ENCODE measurements around the gene PGBD4. TPM values are rescaled to one million over a fixed set of nuclear protein-coding genes. Genes with fewer than 3 reads are reported as not detected.

PGBD4 gene
- total and polyA plus RNA-seq, 10 donors, result 1.4 to 3.1 (median 1.8) TPM

DNA sequence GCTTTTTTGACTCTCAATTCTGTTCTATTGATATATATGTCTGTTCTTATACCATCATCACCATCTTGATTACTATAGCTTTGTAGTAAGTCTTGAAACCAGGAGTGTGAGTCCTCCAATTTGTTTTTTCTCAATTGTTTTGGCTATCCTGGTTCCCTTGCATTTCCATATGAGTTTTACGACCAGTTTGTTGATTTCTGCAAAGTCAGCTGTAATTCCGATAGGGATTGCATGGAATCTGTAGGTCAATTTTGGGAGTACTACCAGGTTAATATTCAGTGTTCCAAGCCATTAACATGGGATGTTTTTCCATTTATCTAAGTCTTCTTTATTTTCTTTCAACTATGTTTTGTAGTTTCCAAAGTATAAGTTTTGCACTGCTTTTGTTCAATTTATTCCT lies 27.0 kb downstream of the PGBD4 start:
- WGBS, 5 donors, result 47 to 50% (median 50%) methylated on average over 2 of the region's 2 CpGs
- no peaks in the 10 kb centered on the region for H3K4me1 ChIP-seq
- H3K27ac ChIP-seq, result no peak overlapping the region
- no peak for TF ChIP-seq POLR2A (IDR thresholded peaks at IDR 0.05)
- TF ChIP-seq, protein P1, sequence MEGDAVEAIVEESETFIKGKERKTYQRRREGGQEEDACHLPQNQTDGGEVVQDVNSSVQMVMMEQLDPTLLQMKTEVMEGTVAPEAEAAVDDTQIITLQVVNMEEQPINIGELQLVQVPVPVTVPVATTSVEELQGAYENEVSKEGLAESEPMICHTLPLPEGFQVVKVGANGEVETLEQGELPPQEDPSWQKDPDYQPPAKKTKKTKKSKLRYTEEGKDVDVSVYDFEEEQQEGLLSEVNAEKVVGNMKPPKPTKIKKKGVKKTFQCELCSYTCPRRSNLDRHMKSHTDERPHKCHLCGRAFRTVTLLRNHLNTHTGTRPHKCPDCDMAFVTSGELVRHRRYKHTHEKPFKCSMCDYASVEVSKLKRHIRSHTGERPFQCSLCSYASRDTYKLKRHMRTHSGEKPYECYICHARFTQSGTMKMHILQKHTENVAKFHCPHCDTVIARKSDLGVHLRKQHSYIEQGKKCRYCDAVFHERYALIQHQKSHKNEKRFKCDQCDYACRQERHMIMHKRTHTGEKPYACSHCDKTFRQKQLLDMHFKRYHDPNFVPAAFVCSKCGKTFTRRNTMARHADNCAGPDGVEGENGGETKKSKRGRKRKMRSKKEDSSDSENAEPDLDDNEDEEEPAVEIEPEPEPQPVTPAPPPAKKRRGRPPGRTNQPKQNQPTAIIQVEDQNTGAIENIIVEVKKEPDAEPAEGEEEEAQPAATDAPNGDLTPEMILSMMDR (IDR thresholded peaks at IDR 0.05 in 8 of 11, conservative IDR thresholded peaks at IDR 0.05 in 3 of 11), result no peak
- TF ChIP-seq POLR2AphosphoS5 (IDR thresholded peaks at IDR 0.05), result no peak
- no peak overlapping the region for H3K4me3 ChIP-seq
- H3K9me3 ChIP-seq, result no peaks in the 10 kb centered on the region
- no peaks in the 10 kb centered on the region for H3K27me3 ChIP-seq (replicated peaks in 1 of 7)
- DNase-seq, result no peak
- intact Hi-C loops (cut with DNase I; ENCODE audit: low total_unique reads), result no loop called here
- no peaks in the 10 kb centered on the region for H3K36me3 ChIP-seq

DNA sequence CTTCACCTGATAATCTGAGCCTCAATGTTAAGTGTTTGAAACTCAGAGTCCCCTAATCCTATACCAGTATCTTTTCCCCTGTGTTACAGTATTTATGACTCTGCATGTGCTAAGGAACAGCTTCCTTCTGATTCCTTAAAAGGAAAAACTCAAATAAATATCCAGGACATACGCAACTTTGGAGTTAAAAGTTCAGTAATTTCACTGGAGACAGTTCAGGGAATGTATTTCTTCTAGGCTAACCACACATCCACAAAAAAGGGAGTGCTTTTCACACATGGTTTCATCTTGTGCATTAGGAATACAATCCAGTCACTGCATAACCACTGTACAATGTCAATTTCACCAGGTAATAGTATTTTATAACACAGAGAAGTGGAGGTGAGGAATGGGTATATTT lies 31.0 kb downstream of the PGBD4 start:
- no peak for DNase-seq
- TF ChIP-seq, protein P1 (IDR thresholded peaks at IDR 0.05 in 8 of 11, conservative IDR thresholded peaks at IDR 0.05 in 3 of 11), result no peak
- TF ChIP-seq POLR2AphosphoS5 (IDR thresholded peaks at IDR 0.05) (no peak), POLR2A (IDR thresholded peaks at IDR 0.05) (no peak)
- 95 to 100% (median 96%) methylated on average over 1 of the region's 1 CpG for WGBS, 5 donors
- no peaks in the 10 kb centered on the region for H3K4me1 ChIP-seq
- no peak overlapping the region for H3K27ac ChIP-seq
- H3K27me3 ChIP-seq (replicated peaks in 1 of 7), result no peaks in the 10 kb centered on the region
- peaks cover 0 to 9% (median 0%) of the 10 kb centered on the region in 6 donors for H3K36me3 ChIP-seq
- intact Hi-C loops (cut with DNase I; ENCODE audit: low total_unique reads), result no loop called here
- H3K4me3 ChIP-seq, result no peak overlapping the region
- H3K9me3 ChIP-seq, result no peaks in the 10 kb centered on the region

DNA sequence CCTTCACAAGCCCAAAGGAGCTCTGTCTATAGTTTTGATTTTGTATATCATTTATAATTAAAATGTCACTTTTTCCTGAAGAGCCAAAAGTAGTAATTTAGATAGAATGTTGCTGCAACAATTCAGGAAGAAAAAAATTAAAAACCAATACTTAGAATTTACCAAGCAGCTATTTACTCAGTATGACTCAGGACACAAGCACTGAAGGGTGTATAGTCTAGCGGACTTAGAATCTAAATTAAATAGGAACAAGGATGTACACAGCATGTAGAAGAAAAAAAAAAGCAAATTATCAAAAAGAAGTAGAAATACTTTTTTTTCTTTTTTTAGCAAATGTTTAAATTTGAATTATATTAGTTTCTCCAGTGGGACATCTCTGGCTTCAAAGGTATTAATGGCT lies 31.6 kb downstream of the PGBD4 start:
- no peak for DNase-seq
- Histone ChIP-seq H3K9me3 (no peaks in the 10 kb centered on the region), H3K4me3 (no peak overlapping the region), H3K27ac (no peak overlapping the region), H3K4me1 (no peaks in the 10 kb centered on the region), H3K36me3 (peaks cover 0 to 16% (median 0%) of the 10 kb centered on the region in 6 donors), H3K27me3 (replicated peaks in 1 of 7) (no peaks in the 10 kb centered on the region)
- intact Hi-C loops (cut with DNase I; ENCODE audit: low total_unique reads), result no loop called here
- TF ChIP-seq, protein P1 (IDR thresholded peaks at IDR 0.05 in 8 of 11, conservative IDR thresholded peaks at IDR 0.05 in 3 of 11), result no peak
- TF ChIP-seq POLR2AphosphoS5 (IDR thresholded peaks at IDR 0.05) (no peak), POLR2A (IDR thresholded peaks at IDR 0.05) (no peak)
- 91 to 98% (median 98%) methylated on average over 1 of the region's 1 CpG for WGBS, 5 donors

DNA sequence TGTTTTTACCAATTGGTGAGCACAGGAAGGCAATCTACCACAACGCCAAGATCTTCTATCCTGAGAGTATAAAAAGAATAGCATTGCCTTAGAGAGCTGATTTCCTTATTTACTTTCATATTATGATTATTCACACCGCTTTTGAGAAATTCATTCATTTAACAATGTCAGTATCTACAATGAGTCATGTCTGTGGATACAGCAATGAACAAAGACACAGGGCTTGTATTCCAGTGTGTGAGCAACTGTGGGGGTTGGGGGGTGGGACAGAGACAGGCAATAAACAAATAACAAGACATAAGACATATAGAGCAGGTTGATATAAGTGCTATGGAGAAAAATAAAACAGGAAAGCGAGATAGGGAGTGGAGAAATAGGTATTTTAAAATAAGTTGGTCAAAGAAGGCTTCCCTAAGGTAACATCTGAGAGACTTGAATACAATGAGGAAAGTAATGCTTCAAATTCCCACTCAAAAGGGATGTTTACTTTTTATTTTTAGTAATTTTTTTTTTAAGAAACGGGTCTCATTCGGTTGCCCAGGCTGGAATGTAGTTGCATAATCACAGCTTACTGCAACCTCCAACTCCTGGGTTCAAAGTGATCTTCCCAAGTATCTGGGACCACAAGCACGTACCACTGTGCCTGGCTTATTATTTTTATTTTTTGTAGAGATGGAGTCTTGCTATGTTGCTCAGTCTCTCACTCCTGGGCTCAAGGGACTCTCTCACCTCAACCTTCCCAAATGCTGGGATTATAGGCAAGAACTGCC lies 45.7 kb downstream of the PGBD4 start:
- Histone ChIP-seq H3K4me1 (no peaks in the 10 kb centered on the region), H3K9me3 (no peaks in the 10 kb centered on the region), H3K36me3 (peaks cover 0 to 100% (median 47%) of the 10 kb centered on the region in 6 donors), H3K4me3 (no peak overlapping the region), H3K27me3 (replicated peaks in 1 of 7) (no peaks in the 10 kb centered on the region), H3K27ac (no peak overlapping the region)
- WGBS, 5 donors, result 63 to 78% (median 67%) methylated on average over 6 of the region's 6 CpGs
- DNase-seq, result no peak
- TF ChIP-seq POLR2A (IDR thresholded peaks at IDR 0.05) (no peak), POLR2AphosphoS5 (IDR thresholded peaks at IDR 0.05) (no peak)
- TF ChIP-seq, protein P1 (IDR thresholded peaks at IDR 0.05 in 8 of 11, conservative IDR thresholded peaks at IDR 0.05 in 3 of 11), result no peak
- intact Hi-C loops (cut with DNase I; ENCODE audit: low total_unique reads), result no loop called here
